ENCODE results near the gene RNU6-9. TPM values are rescaled to one million over a fixed set of nuclear protein-coding genes. Genes with fewer than 3 reads are reported as not detected.

RNU6-9 gene
- total RNA-seq, 1 experiment from 2014 or later, result not detected

GRCh38 chr19:926589-927350, 33.5 kb downstream of the RNU6-9 start:
- Histone ChIP-seq H4K20me1 (ENCODE audit: low read length) (no peaks in the 10 kb centered on the region), H3K4me3 (ENCODE audit: low read length) (peak overlapping the region; percentile 81), H2AFZ (ENCODE audit: low read length) (peak overlapping the region; percentile 69), H3K27me3 (ENCODE audit: low read length) (no peaks in the 10 kb centered on the region), H3K79me2 (ENCODE audit: low read length) (0 out of 2 replicates have a peak, but pooled peaks cover 3% of the 10 kb centered on the region), H3K4me1 (ENCODE audit: insufficient read depth, low read length) (no peaks in the 10 kb centered on the region; the same call in 1 of the 2 replicates), H3K9me3 (ENCODE audit: low read length) (no peaks in the 10 kb centered on the region), H3K4me2 (ENCODE audit: low read length) (peak overlapping the region; percentile 90), H3K27ac (ENCODE audit: low read length) (no peak overlapping the region), H3K9me2 (replicated peaks; ENCODE audit: low read length) (no peaks in the 10 kb centered on the region), H3K9ac (ENCODE audit: low read length) (peak overlapping the region; percentile 38; the same call in 1 of the 2 replicates), H3F3A (ENCODE audit: low read length, unreplicated experiment) (no peaks in the 10 kb centered on the region), H3K36me3 (ENCODE audit: low read depth, low read length) (no peaks in the 10 kb centered on the region)
- ATAC-seq (no peak), DNase-seq (peak; percentile 26)
- intact Hi-C loops (cut with micrococcal nuclease), result no loop called here
- TF ChIP-seq EZH2 (IDR thresholded peaks at IDR 0.05; ENCODE audit: low read length, unreplicated experiment), result no peak
- TF ChIP-seq CTCF (conservative IDR thresholded peaks at IDR 0.05; ENCODE audit: low read depth, low read length), result no peak
- TF ChIP-seq EZH2phosphoT487 (IDR thresholded peaks at IDR 0.05; ENCODE audit: borderline replicate concordance, low read length), result no peak
- CTCF ChIA-PET, result no interaction called here
- no TSS peak for BruUV-seq (replicated peaks)
- POLR2A ChIA-PET (ENCODE audit: unreplicated experiment), result no interaction called here

GRCh38 chr19:927351-927779, 34.1 kb downstream of the RNU6-9 start:
- DNase-seq, result no peak
- Histone ChIP-seq H3F3A (ENCODE audit: low read length, unreplicated experiment) (no peaks in the 10 kb centered on the region), H3K4me1 (ENCODE audit: insufficient read depth, low read length) (no peaks in the 10 kb centered on the region; the same call in 1 of the 2 replicates), H3K4me3 (ENCODE audit: low read length) (peak overlapping the region; percentile 81; the same call in 1 of the 2 replicates), H3K9ac (ENCODE audit: low read length) (no peak overlapping the region), H3K79me2 (ENCODE audit: low read length) (0 out of 2 replicates have a peak, but pooled peaks cover 3% of the 10 kb centered on the region), H3K4me2 (ENCODE audit: low read length) (peak overlapping the region; percentile 90; the same call in 1 of the 2 replicates), H2AFZ (ENCODE audit: low read length) (no peak overlapping the region), H4K20me1 (ENCODE audit: low read length) (no peaks in the 10 kb centered on the region), H3K36me3 (ENCODE audit: low read depth, low read length) (no peaks in the 10 kb centered on the region), H3K9me3 (ENCODE audit: low read length) (no peaks in the 10 kb centered on the region), H3K27me3 (ENCODE audit: low read length) (no peaks in the 10 kb centered on the region), H3K27ac (ENCODE audit: low read length) (no peak overlapping the region), H3K9me2 (replicated peaks; ENCODE audit: low read length) (no peaks in the 10 kb centered on the region)
- BruUV-seq (replicated peaks), result no TSS peak
- no peak for TF ChIP-seq EZH2 (IDR thresholded peaks at IDR 0.05; ENCODE audit: low read length, unreplicated experiment)
- no peak for ATAC-seq
- POLR2A ChIA-PET (ENCODE audit: unreplicated experiment), result no interaction called here
- intact Hi-C loops (cut with micrococcal nuclease), result no loop called here
- CTCF ChIA-PET, result no interaction called here

DNA sequence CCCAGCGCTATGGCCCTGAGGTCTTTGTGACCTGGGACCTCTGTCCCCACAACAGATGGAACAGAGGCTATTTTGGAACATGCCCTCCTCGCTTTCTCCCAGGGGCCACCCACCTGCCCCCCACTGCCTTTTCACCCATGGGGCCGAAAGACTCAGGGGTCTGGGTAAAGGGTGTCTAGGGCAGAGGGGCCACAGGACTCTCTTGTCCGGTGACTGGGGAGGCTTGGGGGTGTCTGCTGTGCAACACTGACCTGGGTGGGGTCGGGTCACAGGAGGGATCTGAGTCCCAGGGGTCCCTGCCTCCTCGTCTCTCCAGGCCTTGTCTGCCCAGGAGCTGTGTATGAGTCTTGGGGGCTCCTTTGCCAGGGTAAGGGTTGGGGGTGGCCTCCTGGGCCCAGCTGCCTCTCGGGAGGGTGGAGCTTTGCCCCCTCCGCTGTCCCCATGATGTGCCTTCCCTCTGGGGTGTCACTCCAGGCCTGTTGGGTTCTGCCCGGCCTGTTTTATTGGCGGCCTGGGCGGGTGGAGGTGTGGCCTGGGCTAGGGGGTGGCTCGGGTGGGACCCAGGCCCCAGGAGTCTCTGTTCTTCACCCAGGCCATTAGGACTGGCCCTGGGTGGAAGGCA, 34.6 kb downstream of the RNU6-9 start:
- no peak overlapping the region for H3K4me3 ChIP-seq (ENCODE audit: low read length)
- no peak overlapping the region for H3K4me2 ChIP-seq (ENCODE audit: low read length)
- H3K27me3 ChIP-seq (ENCODE audit: low read length), result no peaks in the 10 kb centered on the region
- ChIA-PET POLR2A (ENCODE audit: unreplicated experiment) (no interaction called here), CTCF (no interaction called here)
- H3K9ac ChIP-seq (ENCODE audit: low read length), result no peak overlapping the region
- H3K9me3 ChIP-seq (ENCODE audit: low read length), result no peaks in the 10 kb centered on the region
- DNase-seq (no peak), ATAC-seq (no peak)
- intact Hi-C loops (cut with micrococcal nuclease), result no loop called here
- no TSS peak for BruUV-seq (replicated peaks)
- no peaks in the 10 kb centered on the region; the same call in 1 of the 2 replicates for H3K4me1 ChIP-seq (ENCODE audit: insufficient read depth, low read length)
- no peak overlapping the region for H3K27ac ChIP-seq (ENCODE audit: low read length)
- TF ChIP-seq CTCF (conservative IDR thresholded peaks at IDR 0.05; ENCODE audit: low read depth, low read length) (no peak), EZH2phosphoT487 (IDR thresholded peaks at IDR 0.05; ENCODE audit: borderline replicate concordance, low read length) (no peak), EZH2 (IDR thresholded peaks at IDR 0.05; ENCODE audit: low read length, unreplicated experiment) (no peak)
- no peaks in the 10 kb centered on the region for H3K36me3 ChIP-seq (ENCODE audit: low read depth, low read length)
- no peaks in the 10 kb centered on the region for H3K9me2 ChIP-seq (replicated peaks; ENCODE audit: low read length)
- H3F3A ChIP-seq (ENCODE audit: low read length, unreplicated experiment), result no peaks in the 10 kb centered on the region
- H2AFZ ChIP-seq (ENCODE audit: low read length), result no peak overlapping the region
- H4K20me1 ChIP-seq (ENCODE audit: low read length), result no peaks in the 10 kb centered on the region
- 0 out of 2 replicates have a peak, but pooled peaks cover 3% of the 10 kb centered on the region for H3K79me2 ChIP-seq (ENCODE audit: low read length)
